Measurements from ENCODE around the gene FCRL6. TPM values are rescaled to one million over a fixed set of nuclear protein-coding genes. Genes with fewer than 3 reads are reported as not detected.

FCRL6 gene
- total RNA-seq, 4 donors from 2014 or later: 0.71 to 1.1 TPM; not detected in 2

DNA sequence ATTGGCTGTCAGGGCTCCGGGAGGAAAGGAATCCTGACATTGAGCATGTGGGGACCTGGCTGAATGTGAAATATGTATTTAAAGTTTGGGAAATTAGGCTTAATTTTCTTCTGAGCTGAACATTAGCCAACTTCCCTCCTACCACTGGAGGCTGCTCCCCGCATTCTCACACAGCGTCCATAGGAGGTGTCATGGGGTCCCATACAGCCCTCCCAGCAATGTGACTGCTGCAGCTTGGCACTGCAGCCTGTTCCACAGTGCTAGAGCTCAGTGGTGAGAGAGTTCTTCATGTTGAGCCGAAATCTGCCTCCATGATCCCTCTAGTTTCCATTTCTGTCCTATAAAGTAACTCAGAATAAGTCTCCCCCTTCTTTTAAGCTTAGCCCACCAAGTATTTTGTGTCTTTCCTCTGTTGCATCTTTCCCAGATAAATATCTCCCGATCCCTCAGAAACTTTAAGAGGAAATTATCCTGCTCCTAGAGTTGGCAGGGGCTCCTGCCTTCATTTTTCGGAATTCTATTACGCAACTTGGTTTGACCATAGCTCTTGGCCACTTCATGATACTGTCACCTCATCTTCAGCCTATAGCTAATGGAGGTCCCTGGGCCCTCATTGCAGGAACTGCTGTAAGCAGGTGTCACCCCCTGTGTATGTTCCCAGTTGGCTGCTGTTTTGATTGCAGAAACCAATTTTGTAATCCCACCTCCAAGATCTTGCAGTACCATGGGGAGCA lies 2.0 kb downstream of the FCRL6 start:
- Histone ChIP-seq H3K4me1 (peaks cover 3 to 7% of the 10 kb centered on the region in 2 donors), H3K27me3 (no peaks in the 10 kb centered on the region), H3K9me3 (no peaks in the 10 kb centered on the region), H3K27ac (no peak overlapping the region), H3K4me3 (replicated peaks in 1 of 3) (no peak overlapping the region), H3K36me3 (no peaks in the 10 kb centered on the region)
- intact Hi-C loops (cut with DNase I): no loop called here
- DNase-seq: no peak
- WGBS, 2 donors: 79 to 83% methylated on average over 7 of the region's 7 CpGs
- TF ChIP-seq, protein P1, sequence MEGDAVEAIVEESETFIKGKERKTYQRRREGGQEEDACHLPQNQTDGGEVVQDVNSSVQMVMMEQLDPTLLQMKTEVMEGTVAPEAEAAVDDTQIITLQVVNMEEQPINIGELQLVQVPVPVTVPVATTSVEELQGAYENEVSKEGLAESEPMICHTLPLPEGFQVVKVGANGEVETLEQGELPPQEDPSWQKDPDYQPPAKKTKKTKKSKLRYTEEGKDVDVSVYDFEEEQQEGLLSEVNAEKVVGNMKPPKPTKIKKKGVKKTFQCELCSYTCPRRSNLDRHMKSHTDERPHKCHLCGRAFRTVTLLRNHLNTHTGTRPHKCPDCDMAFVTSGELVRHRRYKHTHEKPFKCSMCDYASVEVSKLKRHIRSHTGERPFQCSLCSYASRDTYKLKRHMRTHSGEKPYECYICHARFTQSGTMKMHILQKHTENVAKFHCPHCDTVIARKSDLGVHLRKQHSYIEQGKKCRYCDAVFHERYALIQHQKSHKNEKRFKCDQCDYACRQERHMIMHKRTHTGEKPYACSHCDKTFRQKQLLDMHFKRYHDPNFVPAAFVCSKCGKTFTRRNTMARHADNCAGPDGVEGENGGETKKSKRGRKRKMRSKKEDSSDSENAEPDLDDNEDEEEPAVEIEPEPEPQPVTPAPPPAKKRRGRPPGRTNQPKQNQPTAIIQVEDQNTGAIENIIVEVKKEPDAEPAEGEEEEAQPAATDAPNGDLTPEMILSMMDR (IDR thresholded peaks at IDR 0.05): no peak
- TF ChIP-seq POLR2A (IDR thresholded peaks at IDR 0.05): no peak

DNA sequence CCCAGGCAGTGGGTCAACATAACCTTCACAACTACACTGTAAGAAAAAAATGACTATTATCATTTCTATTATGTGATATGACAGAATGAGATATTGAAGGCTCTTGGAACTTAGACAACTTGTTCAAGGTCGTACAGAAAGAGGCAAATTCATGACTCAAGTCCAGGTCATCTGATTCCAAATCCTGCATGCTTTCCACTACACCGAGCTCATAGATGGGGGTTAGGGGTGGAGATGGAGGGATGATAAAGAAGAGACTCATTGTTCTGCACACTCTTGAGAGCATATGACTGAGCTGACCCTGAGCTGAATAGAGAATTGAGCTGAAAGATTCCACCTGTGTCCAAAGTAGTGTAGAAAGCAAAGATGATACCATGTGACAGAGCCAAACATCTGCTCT lies 2.8 kb downstream of the FCRL6 start:
- 75 to 87% methylated on average over 2 of the region's 2 CpGs for WGBS, 2 donors
- Histone ChIP-seq H3K36me3 (no peaks in the 10 kb centered on the region), H3K4me3 (replicated peaks in 1 of 3) (no peak overlapping the region), H3K27ac (no peak overlapping the region), H3K9me3 (no peaks in the 10 kb centered on the region), H3K27me3 (no peaks in the 10 kb centered on the region), H3K4me1 (peaks cover 0 to under 1% of the 10 kb centered on the region in 2 donors)
- TF ChIP-seq, protein P1 (IDR thresholded peaks at IDR 0.05): no peak
- TF ChIP-seq POLR2A (IDR thresholded peaks at IDR 0.05): no peak
- intact Hi-C loops (cut with DNase I): no loop called here
- DNase-seq: no peak

DNA sequence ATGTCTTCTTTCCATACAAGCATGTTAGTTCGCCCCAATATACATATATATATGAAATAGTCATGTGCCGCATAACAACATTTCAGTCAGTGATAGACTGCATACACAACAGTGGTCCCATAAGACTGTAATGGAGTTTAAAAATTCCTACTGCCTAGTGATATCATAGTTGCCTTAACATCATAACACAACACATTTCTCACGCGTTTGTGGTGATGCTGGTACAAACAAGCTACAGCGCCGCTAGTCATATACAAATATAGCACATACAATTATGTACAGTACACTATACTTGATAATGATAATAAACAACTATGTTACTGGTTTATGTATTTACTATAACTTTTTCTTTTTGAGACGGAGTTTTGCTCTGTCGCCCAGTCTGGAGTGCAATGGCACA lies 13.8 kb downstream of the FCRL6 start:
- Histone ChIP-seq H3K4me3 (replicated peaks in 1 of 3) (no peak overlapping the region), H3K36me3 (no peaks in the 10 kb centered on the region), H3K9me3 (no peaks in the 10 kb centered on the region), H3K4me1 (no peaks in the 10 kb centered on the region), H3K27me3 (no peaks in the 10 kb centered on the region), H3K27ac (no peak overlapping the region)
- TF ChIP-seq, protein P1 (IDR thresholded peaks at IDR 0.05): no peak
- no peak for TF ChIP-seq POLR2A (IDR thresholded peaks at IDR 0.05)
- 92 to 99% methylated on average over 8 of the region's 8 CpGs for WGBS, 2 donors
- intact Hi-C loops (cut with DNase I): no loop called here
- DNase-seq: no peak

DNA sequence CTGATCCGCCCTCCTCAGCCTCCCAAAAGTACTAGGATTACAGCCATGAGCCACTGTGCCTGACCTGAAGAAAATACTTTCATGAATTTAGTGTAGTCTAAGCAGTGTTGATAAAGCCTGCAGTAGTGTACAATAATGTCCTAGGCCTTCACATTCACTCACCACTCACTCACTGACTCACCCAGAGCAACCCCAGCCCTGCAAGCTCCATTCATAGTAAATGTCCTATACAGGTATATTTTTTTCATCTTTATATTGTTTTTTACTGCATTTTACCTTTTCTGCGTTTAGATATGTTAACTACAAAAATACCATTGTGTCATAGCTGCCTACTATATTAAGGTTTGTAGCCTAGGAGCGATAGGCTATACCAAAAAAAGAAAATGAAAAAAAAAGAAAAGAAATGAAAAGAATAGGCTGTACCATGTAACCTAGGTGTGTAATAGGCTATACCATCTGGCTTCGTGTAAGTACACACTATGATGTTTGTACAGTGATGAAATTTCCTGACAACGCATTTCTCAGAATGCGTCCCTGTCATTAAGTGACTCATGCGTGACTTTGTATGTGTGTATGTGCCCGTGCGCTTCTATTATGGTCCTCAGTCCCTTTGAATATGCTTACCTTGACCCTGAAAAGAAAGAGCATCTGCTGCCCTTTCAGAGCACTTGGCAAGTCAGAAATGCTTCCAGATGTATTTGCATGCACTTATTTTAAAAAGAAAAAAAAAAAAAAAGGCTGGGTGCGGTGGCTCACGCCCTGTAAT lies 15.3 kb downstream of the FCRL6 start:
- Histone ChIP-seq H3K27me3 (no peaks in the 10 kb centered on the region), H3K36me3 (no peaks in the 10 kb centered on the region), H3K9me3 (no peaks in the 10 kb centered on the region), H3K27ac (no peak overlapping the region), H3K4me3 (replicated peaks in 1 of 3) (no peak overlapping the region), H3K4me1 (no peaks in the 10 kb centered on the region)
- intact Hi-C loops (cut with DNase I): no loop called here
- TF ChIP-seq POLR2A (IDR thresholded peaks at IDR 0.05): no peak
- TF ChIP-seq, protein P1 (IDR thresholded peaks at IDR 0.05): no peak
- 84 to 85% methylated on average over 11 of the region's 11 CpGs for WGBS, 2 donors
- DNase-seq: no peak

Data from thyroid gland (tissue), 4 donors.